Stimulated activated CD8-positive, alpha-beta memory T cell treated with anti-CD3 and anti-CD28 coated beads, Interleukin-7, amount 100 ng/mL, for 24 hours (primary cell): ENCODE results near the gene SRSF7.

Experiments used
- DNase-seq: peaks from one replicate; pipeline ENCODE4 v3.0.0-alpha.2; 2020; ENCODE audit warnings: low read depth

SRSF7 gene

DNA sequence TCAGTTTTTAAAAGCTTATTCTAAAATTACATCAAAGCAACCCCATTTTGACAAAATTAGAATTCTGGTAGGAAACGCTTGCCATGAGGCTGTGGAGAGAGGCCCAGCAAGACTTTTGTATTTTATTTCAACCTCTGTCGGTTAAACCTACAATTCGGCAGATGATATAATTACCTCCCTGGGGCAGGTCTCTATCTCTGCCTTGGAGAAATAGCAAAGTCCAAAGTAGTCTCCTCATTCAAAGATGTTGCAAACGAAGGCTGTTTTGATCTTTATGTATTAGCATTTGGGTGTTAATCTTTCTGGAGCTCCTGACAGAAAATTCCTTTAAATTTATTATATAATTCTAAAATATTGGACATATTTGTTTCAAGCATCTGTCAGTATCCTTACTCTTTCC is 49.6 kb downstream of the SRSF7 start:
- no peak for DNase-seq

GRCh38 chr2:38700881-38701458 is 50.2 kb downstream of the SRSF7 start:
- no peak for DNase-seq

GRCh38 chr2:38700113-38700785 is 50.9 kb downstream of the SRSF7 start:
- DNase-seq, result no peak

GRCh38 chr2:38698467-38699003 is 52.6 kb downstream of the SRSF7 start:
- DNase-seq, result no peak

- DNase-seq, result no peak
These were observed 53.9 kb downstream of the SRSF7 start for GRCh38 chr2:38697116-38697840.
